GM12878 (cell line): ENCODE data around the gene OR1L4. TPM values are rescaled to one million over a fixed set of nuclear protein-coding genes. Genes with fewer than 3 reads are reported as not detected.

Source experiments
- ATAC-seq: fragments of 200-7000 bp; cut with Tn5 transposase; 3 replicates; pipeline ENCODE4 v1.9.1; 2020; ENCODE audit warnings: mild to moderate bottlenecking, moderate library complexity
- BruUV-seq: library from RNA; stranded (reverse); fragments of 400-500 nt; replicated peaks from 2 replicates; lab custom pipeline; 2021; lab: Mats Ljungman, UMichigan
- CTCF ChIA-PET: fragments of 300-600 bp; sonication (Branson Sonifier 250); formaldehyde crosslinking; extraction: SDS; loops from one replicate; lab custom pipeline; 2021; ENCODE audit warnings: inconsistent platforms; lab: Yijun Ruan, JAX
- POLR2A ChIA-PET: fragments of 350-600 bp; formaldehyde crosslinking; extraction: SDS; loops from one replicate; lab custom pipeline; 2021; ENCODE audit warnings: inconsistent platforms; lab: Charles Lee
- RAD21 ChIA-PET: fragments of 300-600 bp; sonication (Branson Sonifier 250); formaldehyde crosslinking; loops from one replicate; lab custom pipeline; 2023; ENCODE audit warnings: antibody characterized with exemption; ENCODE audit not compliant: unreplicated experiment; lab: Charles Lee
- SMC1A ChIA-PET: fragments of 300-600 bp; sonication (Branson Sonifier 250); formaldehyde crosslinking; loops from one replicate; lab custom pipeline; 2023; ENCODE audit not compliant: unreplicated experiment, uncharacterized antibody; lab: Charles Lee
- DNase-seq: peaks from one replicate; pipeline ENCODE4 v3.0.0-alpha.2; 2011; ENCODE audit warnings: low read depth, low spot score
- FAIRE-seq: peaks from 3 replicates; lab custom pipeline; 2011; peaks lifted over from hg19 to GRCh38; lab: Jason Lieb, UNC
- H2AFZ ChIP-seq: 2 replicates; pipeline ENCODE4 v1.6.0; 2011; ENCODE audit warnings: low read depth, low read length, control low read depth; ENCODE audit not compliant: control insufficient read depth
- H3K27ac ChIP-seq: 2 replicates; pipeline ENCODE4 v1.5.1; 2011; ENCODE audit warnings: control low read depth; ENCODE audit not compliant: control insufficient read depth, insufficient read depth
- H3K27me3 ChIP-seq, 2 experiments: replicated peaks in 1 of 2; 2 replicates each; pipeline versions ENCODE4 v1.6.0 to v1.6.1; 2011; ENCODE audit warnings: low read length in 1 of 2; ENCODE audit not compliant: control insufficient read depth in 2 of 2, insufficient read depth in 2 of 2
- H3K36me3 ChIP-seq, 2 experiments: 2 replicates each; pipeline ENCODE4 v1.5.1; 2011; ENCODE audit warnings: low read length in 1 of 2; ENCODE audit not compliant: control insufficient read depth in 2 of 2, insufficient read depth in 2 of 2
- H3K4me1 ChIP-seq: 2 replicates; pipeline ENCODE4 v1.6.1; 2011; ENCODE audit warnings: mild to moderate bottlenecking, low read length, moderate library complexity, mixed read lengths; ENCODE audit not compliant: control insufficient read depth, insufficient read depth
- H3K4me2 ChIP-seq: 2 replicates; pipeline ENCODE4 v1.6.0; 2011; ENCODE audit warnings: control low read depth; ENCODE audit not compliant: control insufficient read depth, insufficient read depth
- H3K4me3 ChIP-seq: fragments of 200-600 bp; sonication (generic); 2 replicates; pipeline ENCODE4 v1.5.1; 2016
- H3K79me2 ChIP-seq: 2 replicates; pipeline ENCODE4 v1.6.0; 2011; ENCODE audit warnings: low read length; ENCODE audit not compliant: control insufficient read depth, insufficient read depth
- H3K9ac ChIP-seq: 2 replicates; pipeline ENCODE4 v1.8.0; 2011; ENCODE audit warnings: low read length, control low read depth, mixed read lengths; ENCODE audit not compliant: control insufficient read depth, insufficient read depth
- H3K9me3 ChIP-seq: replicated peaks from 3 replicates; pipeline ENCODE4 v1.5.1; 2011; ENCODE audit warnings: mild to moderate bottlenecking, low read length; ENCODE audit not compliant: control insufficient read depth, insufficient read depth
- H4K20me1 ChIP-seq: 2 replicates; pipeline ENCODE4 v1.6.0; 2011; ENCODE audit not compliant: control insufficient read depth, insufficient read depth
- CHD2 ChIP-seq: IDR thresholded peaks from 2 replicates; pipeline ENCODE4 v1.6.1; 2011; ENCODE audit warnings: low read depth, low read length, improper control_type of control experiment, borderline replicate concordance
- E2F8 ChIP-seq: fragments of 450-650 bp; IDR thresholded peaks from 2 replicates; pipeline ENCODE4 v1.6.1; 2018; ENCODE audit warnings: mild to moderate bottlenecking, low read depth, moderate library complexity; ENCODE audit not compliant: partially characterized antibody
- GATAD2B ChIP-seq: fragments of 450-650 bp; conservative IDR thresholded peaks from 2 replicates; pipeline ENCODE4 v1.6.1; 2017; ENCODE audit warnings: low read depth, mild to moderate bottlenecking, moderate library complexity
- IRF5 ChIP-seq: fragments of 450-650 bp; IDR thresholded peaks from 2 replicates; pipeline ENCODE4 v1.6.1; 2017; ENCODE audit warnings: borderline replicate concordance
- JUNB ChIP-seq: IDR thresholded peaks from 2 replicates; pipeline ENCODE4 v1.6.1; 2016; ENCODE audit warnings: antibody characterized with exemption, mild to moderate bottlenecking
- KAT2A ChIP-seq: conservative IDR thresholded peaks from 2 replicates; pipeline ENCODE4 v1.6.1; 2011; ENCODE audit warnings: low read depth, low read length; ENCODE audit not compliant: control insufficient read depth
- KDM1A ChIP-seq: fragments of 200-600 bp; sonication (generic); IDR thresholded peaks from 2 replicates; pipeline ENCODE4 v1.6.1; 2016; ENCODE audit warnings: borderline replicate concordance
- MEF2B ChIP-seq: fragments of 450-650 bp; IDR thresholded peaks from 2 replicates; pipeline ENCODE4 v1.6.1; 2018; ENCODE audit warnings: mild to moderate bottlenecking, moderate library complexity; ENCODE audit not compliant: partially characterized antibody, poor library complexity, severe bottlenecking
- NBN ChIP-seq: fragments of 450-650 bp; IDR thresholded peaks from 2 replicates; pipeline ENCODE4 v1.6.1; 2016
- RAD51 ChIP-seq: fragments of 450-650 bp; IDR thresholded peaks from 2 replicates; pipeline ENCODE4 v1.6.1; 2016; ENCODE audit warnings: moderate library complexity, mild to moderate bottlenecking, inconsistent platforms
- RB1 ChIP-seq: fragments of 450-650 bp; formaldehyde crosslinking; IDR thresholded peaks from 2 replicates; pipeline ENCODE4 v1.6.1; 2017; ENCODE audit warnings: mild to moderate bottlenecking, borderline replicate concordance
- SMAD5 ChIP-seq: IDR thresholded peaks from 2 replicates; pipeline ENCODE4 v1.6.1; 2016; ENCODE audit warnings: antibody characterized with exemption, low read depth
- SPI1 ChIP-seq: IDR thresholded peaks from 2 replicates; pipeline ENCODE4 v1.6.1; 2011; ENCODE audit warnings: low read depth, mild to moderate bottlenecking, low read length, moderate library complexity, borderline replicate concordance; ENCODE audit not compliant: insufficient read depth
- SREBF1 ChIP-seq: IDR thresholded peaks from 2 replicates; pipeline ENCODE4 v1.6.1; 2012; ENCODE audit warnings: mild to moderate bottlenecking, low read length
- ZBTB11 ChIP-seq: fragments of 450-650 bp; formaldehyde crosslinking; IDR thresholded peaks from 2 replicates; pipeline ENCODE4 v1.5.0; 2022; ENCODE audit warnings: mild to moderate bottlenecking, missing genetic modification characterization
- ZNF622 ChIP-seq: fragments of 450-650 bp; IDR thresholded peaks from 2 replicates; pipeline ENCODE4 v1.6.1; 2017; ENCODE audit warnings: mild to moderate bottlenecking, inconsistent platforms
- WGBS: methylation state at CpG from one replicate; pipeline ENCODE4 v1.1.6; 2016; ENCODE audit warnings: low lambda C conversion rate; ENCODE audit not compliant: insufficient replicate concordance, insufficient coverage; ENCODE audit errors: missing lambda C conversion rate; 5-methylcytosine and 5-hydroxymethylcytosine counted together
- in situ Hi-C: fragments of 300-500 bp; cut with MboI; formaldehyde crosslinking; loops from 9 replicates; pipeline ENCODE4 v1.14.3; 2018; ENCODE audit warnings: mixed read lengths
- intact Hi-C: fragments of 100-400 bp; cut with micrococcal nuclease; formaldehyde crosslinking; loops from one replicate; pipeline ENCODE4 v1.14.2; 2022; ENCODE audit not compliant: unreplicated experiment
- polyA plus RNA-seq, 11 experiments: library from polyadenylated mRNA; depleted of rRNA in 4 of 11; unstranded in 6 of 11; stranded (reverse) in 5 of 11; fragments of >200 nt; fragmentation: Nextera tagmentation in 4 of 11; fragmentation: Illumina TruSeq in 1 of 11; extraction: Ambion mirVana in 4 of 11; extraction: Trizol in 1 of 11; gene quantifications; 1 replicate in 1 of 11; 2 replicates in 10 of 11; pipeline versions ENCODE4 v1.2.1 to v1.2.3, GENCODE V29; 2011 to 2016; ENCODE audit warnings: inconsistent platforms in 2 of 11, missing spikeins in 2 of 11, low read depth in 1 of 11
- total RNA-seq, 4 experiments: library from RNA; depleted of rRNA in 3 of 4; stranded (reverse); fragments of >200 nt in 3 of 4; fragmentation: Illumina TruSeq in 1 of 4; extraction: Trizol in 1 of 4; gene quantifications; 2 replicates each; pipeline versions ENCODE4 v1.2.1 to v1.2.3, GENCODE V29; 2013 to 2021

Gene OR1L4
- total and polyA plus RNA-seq, 10 of the 15 experiments (the other 5 are each of a cell fraction or from before 2014, with no cell fraction given) = not detected

GRCh38 chr9:122718038-122718437, 5.8 kb upstream of the OR1L4 start:
- Histone ChIP-seq H3K27ac (no peak overlapping the region), H4K20me1 (no peaks in the 10 kb centered on the region), H3K4me3 (no peak overlapping the region), H3K79me2 (no peaks in the 10 kb centered on the region), H3K9ac (no peak overlapping the region), H3K27me3 (no peaks in the 10 kb centered on the region), H3K4me2 (no peak overlapping the region), H3K9me3 (no peaks in the 10 kb centered on the region), H2AFZ (no peak overlapping the region), H3K36me3 (no peaks in the 10 kb centered on the region), H3K4me1 (no peaks in the 10 kb centered on the region)
- TF ChIP-seq SMAD5 (no peak), E2F8 (no peak), IRF5 (no peak), ZBTB11 (no peak), SPI1 (no peak), KAT2A (no peak), KDM1A (no peak), MEF2B (no peak), CHD2 (no peak), RB1 (no peak), JUNB (no peak), NBN (no peak), ZNF622 (no peak), SREBF1 (no peak), RAD51 (no peak), GATAD2B (no peak)
- WGBS = 43% methylated on average over 7 of the region's 7 CpGs
- SMC1A ChIA-PET = no interaction called here
- DNase-seq (no peak), ATAC-seq (no peak), FAIRE-seq (no peak)
- BruUV-seq = no TSS peak
- POLR2A ChIA-PET = no interaction called here
- RAD21 ChIA-PET = no interaction called here
- in situ Hi-C loops = no loop called here
- CTCF ChIA-PET = interaction anchor here (2.0 kb wide), 1 partner anchor 254 kb away, joined by 5 read pairs; no protein-coding TSS in a partner anchor
- intact Hi-C loops = no loop called here
